GM21367 (cell line): ENCODE data around the gene ARPC5.
"Not testable (repeated sequence)": the region's sequence is repeated elsewhere in the genome, so short reads cannot be mapped to it uniquely, and the experiment has no call there.

Experiments used
- ATAC-seq: cut with Tn5 transposase; IDR thresholded peaks from one replicate; pipeline ENCODE4 v1.9.1; 2021; ENCODE audit not compliant: unreplicated experiment

ARPC5 gene

DNA sequence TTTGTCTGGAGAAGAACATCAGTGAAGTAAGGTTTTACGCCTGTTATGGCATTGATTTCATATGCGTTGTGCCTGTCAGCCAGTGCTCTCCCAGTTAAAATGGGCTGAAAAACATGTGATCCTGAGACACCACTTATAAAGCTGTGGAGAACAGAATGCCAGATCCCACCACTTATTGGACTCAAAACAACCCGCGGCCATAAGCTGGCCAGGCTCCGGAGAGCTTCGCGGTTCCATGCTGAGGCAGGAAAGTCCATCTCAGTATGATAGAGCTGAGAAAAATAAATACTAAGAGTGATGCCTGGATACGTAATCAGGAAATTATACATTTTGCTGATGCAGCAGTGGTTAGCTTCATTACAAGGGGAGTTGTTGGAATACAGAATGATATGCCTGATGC, 12.5 kb upstream of the ARPC5 start:
- ATAC-seq, result no peak

- no peak for ATAC-seq
These were observed 11.2 kb upstream of the ARPC5 start for GRCh38 chr1:183646776-183647175.

DNA sequence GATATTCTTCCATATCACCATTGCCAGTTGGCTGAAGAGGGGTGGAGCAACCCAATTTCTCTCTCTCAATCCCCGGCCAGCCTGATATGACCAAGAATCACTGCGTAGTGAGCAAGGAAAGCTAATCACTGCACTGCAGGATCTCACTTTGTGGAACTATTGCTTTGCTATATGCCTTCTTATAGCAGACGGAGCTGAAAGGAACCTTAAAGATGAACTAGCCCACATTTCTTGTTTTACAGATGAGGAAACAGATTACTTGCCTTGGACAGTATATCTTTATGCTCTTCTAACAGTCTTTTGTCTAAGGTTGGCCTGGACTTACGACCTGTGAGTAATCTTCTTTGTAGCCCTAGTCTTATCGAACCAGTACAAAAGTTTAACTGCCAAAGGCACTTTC, 9.9 kb upstream of the ARPC5 start:
- no peak for ATAC-seq

- ATAC-seq, result no peak
These were observed 6.6 kb upstream of the ARPC5 start for GRCh38 chr1:183642166-183642565.

- no peak for ATAC-seq
These were observed 4.6 kb upstream of the ARPC5 start for GRCh38 chr1:183640193-183640592.

- no peak for ATAC-seq
These were observed 3.2 kb upstream of the ARPC5 start for GRCh38 chr1:183638649-183639387.

GRCh38 chr1:183636783-183637182, 1.2 kb upstream of the ARPC5 start:
- ATAC-seq, result no peak

- ATAC-seq, result no peak
These were observed 725 bp upstream of the ARPC5 start for GRCh38 chr1:183636334-183636682.

- ATAC-seq, result peak; percentile 1
These were observed 431 bp downstream of the ARPC5 start for GRCh38 chr1:183635099-183635605.

GRCh38 chr1:183634429-183635065, 1.0 kb downstream of the ARPC5 start:
- ATAC-seq, result no peak

GRCh38 chr1:183633676-183634343, 1.8 kb downstream of the ARPC5 start:
- ATAC-seq, result peak; percentile 58

DNA sequence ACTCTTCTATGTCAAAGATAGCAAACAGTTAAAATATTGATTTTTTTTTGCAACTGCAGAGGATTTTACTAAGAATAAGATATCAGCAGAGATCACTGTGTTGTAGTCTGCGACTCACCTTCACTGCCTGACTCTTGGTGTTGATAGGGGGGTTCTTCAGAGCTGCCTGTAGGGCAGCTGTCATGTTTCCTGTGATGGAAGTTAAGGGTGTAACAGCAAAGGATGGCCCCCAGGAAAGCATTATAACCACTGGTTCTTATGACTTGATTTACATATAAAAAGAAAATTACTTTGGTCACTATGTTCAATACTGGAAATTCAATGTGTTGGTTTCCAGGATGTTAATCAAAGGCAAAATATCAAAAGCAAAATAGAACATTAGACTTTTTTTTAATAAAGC, 2.6 kb downstream of the ARPC5 start:
- ATAC-seq, result no peak

DNA sequence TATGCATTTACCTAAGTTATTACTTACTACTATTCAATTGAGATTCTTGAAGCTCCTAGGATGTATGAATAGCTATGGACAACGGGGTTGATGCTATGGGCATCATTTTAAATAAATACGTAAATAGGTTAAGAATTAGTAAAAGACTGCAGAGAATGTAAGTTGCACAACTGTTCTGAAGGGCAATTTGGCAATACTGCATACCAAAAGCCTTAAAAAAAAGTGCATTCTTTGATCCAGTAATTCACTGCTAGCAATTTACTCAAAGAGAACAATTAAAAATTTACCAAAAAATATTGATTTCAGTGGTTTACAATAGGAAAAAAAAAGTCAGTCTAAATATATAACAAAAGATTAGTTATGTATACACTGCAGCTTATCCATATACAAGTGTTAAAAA, 3.5 kb downstream of the ARPC5 start:
- ATAC-seq, result no peak

GRCh38 chr1:183630748-183631147, 4.8 kb downstream of the ARPC5 start:
- ATAC-seq, result no peak

DNA sequence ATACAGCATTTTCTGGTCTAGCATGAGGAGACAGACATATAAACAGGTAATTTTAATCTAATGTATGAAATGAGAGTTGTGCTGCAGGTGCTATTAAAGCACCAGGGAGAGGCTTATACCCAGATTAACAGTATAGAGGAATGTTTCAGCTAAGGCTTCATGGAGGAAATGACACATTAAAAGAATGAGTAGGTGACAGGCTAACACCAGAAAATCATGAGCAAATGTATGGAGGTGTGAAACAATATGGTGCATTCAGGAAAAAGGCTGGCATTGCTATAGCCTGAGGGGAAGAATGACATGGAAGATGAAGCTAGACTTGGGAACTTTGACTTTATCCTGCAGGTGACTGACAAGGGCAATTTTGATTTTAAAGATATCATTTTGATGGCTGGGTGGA, 7.0 kb downstream of the ARPC5 start:
- no peak for ATAC-seq

DNA sequence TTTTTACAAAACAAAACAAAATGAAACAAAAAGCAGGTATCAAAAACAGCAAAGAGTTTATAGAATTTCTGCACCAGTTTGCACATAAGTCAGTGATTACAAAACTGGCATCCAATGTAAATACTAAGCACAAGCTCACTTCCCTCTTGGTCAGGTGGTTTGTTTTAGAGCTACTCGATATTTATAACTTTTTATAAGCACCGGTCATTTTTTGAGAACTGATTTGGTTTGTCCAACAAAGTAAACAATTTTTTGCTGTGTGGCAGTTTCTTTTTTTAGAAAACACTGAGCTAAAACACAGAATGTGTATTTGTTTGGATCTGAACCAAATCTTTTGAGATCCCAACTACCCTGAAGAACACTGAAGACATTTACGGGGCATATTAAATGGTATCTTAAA, 9.3 kb downstream of the ARPC5 start:
- ATAC-seq, result not testable (repeated sequence)

DNA sequence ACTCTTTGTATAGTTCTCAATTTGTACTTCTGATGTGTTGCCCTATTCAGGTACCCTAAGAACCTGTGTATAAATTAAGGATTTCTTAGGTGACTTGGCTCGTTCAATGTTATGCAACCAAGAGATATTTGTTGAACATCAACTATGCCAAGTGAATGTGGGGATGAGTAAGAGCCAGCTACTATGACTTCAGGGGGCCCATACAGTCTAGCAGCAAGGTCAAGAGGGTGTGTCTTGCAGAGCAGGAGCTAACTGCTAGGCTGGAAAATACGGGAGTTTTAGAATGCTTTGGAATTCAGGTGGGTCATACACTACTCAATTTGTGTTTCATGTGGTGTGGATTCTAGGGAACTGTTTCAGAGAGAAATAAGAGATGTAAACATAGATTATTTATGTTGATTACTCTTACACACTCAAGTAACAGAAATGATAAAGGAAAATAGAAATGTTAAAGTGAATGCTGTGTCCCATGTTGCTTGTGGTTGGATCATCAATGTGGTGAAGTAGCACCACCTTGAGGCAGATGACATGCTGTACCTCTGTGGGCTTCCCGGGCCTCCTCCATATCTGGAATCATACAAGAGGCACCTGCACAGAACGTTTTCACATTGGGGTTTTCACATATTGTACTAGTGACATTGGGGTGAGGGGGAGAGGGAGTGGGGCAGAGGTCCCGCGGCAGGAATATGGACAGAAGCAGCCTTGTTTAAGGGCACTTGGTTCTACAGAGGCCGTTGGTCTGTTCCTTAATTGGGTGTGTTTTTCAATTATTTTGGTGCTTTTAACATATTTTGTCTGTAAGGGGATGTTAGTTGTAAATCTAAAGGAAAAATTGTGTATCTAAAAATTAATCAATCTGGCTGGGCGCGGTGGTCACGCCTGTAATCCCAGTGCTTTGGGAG, 12.4 kb downstream of the ARPC5 start:
- peak; percentile 77 for ATAC-seq

DNA sequence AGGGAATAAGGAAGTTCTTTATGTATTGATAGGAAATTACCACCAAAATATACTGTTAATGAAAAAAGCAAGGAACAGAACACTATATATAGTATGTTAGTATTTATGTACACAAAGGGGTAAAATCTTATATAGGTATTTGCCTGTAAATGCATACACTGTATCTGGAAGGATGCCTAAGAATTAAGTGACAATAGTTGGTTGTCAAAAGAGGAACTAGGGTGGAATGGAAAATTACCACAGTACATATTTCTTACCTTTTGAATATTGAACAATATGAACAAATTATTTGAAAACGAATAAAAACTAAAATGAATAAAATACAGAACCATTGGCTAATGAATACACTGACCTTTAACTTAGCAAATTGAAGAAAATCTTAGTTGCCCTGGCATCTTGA, 13.6 kb downstream of the ARPC5 start:
- ATAC-seq, result no peak

GRCh38 chr1:183620311-183620710, 15.3 kb downstream of the ARPC5 start:
- no peak for ATAC-seq

DNA sequence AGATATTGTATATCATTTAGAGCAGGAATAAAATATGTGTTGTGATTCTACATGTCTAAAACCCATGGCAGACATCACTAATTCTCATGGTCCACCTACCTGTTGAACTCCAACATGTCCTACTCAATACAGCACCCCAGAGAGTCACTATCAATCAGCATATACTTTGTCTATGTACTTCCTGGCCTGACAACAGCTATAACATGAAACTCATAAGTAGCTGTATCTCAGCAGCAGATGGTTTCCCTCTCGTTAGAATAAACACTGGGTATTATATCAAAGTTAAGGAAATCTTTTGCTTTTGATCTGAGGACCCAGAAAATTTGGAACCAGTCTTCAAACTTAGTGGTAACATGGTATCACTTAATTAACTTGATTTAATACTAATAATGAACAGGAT, 15.8 kb downstream of the ARPC5 start:
- ATAC-seq, result no peak

DNA sequence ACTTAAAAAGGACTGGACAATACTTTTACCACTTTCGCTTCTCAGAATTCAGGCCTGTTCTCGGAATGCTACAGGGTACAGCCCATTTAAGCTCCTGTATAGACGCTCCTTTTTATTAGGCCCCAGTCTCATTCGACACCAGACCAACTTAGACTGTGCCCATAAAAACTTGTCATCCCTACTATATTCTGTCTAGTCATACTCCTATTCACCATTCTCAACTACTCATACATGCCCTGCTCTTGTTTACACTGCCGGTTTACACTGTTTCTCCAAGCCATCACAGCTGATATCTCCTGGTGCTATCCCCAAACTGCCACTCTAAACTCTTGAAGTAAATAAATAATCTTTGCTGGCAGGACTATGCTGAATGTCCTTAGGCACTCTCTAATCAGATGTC, 17.4 kb downstream of the ARPC5 start:
- ATAC-seq, result not testable (repeated sequence)
